SHP77 (cell line): Measurements from ENCODE around the gene SPEM3.
A peak's percentile ranks its signal among the peaks of the same experiment; 100 is the strongest.

Source experiments
- DNase-seq, 2 experiments: peaks; one replicate each; lab custom pipeline; 2025; lab: John Stamatoyannopoulos, UW

SPEM3 gene

DNA sequence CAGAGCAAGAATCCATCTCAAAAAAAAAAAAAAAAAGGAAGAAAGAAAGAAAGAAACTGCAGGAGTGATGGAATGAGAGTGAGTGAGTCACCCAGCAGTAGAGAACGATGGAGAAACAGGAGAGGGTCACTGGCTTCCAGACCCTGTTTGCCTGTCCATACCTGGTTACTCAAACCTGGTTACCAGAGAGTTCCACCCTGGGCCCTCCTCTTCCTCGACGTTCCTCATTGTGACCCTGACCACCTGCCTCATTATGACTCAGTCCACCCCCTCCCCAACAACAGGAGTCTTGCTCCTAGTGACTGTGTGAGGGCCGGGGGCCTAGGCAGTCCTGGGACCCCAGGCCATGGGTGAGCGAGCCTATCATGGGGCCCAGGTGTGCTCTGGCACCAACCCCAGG, at the start of gene SPEM3:
SPEM3 (plus strand) TSS at position 301 of the 400 bp plus-strand sequence; CDS start at position 347, 46 bp downstream.
- no peak for DNase-seq

DNA sequence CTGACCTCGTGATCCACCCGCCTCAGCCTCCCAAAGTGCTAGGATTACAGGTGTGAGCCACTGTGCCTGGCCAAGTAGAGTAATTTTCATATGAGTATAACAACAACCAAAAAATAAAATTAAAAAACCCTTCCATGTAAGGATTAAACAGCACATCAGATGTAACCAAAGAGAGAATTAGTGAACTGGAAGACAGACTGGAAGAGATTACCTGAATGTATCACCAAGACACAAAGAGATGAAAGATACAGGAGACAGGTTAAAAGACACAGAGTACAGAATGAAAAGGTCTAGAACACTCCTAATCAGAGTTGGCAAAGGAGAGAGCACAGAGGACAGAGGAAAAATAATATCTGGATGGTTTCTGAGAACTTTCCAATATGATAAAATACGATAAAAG, 49.5 kb upstream of the SPEM3 start:
- no peak for DNase-seq

DNA sequence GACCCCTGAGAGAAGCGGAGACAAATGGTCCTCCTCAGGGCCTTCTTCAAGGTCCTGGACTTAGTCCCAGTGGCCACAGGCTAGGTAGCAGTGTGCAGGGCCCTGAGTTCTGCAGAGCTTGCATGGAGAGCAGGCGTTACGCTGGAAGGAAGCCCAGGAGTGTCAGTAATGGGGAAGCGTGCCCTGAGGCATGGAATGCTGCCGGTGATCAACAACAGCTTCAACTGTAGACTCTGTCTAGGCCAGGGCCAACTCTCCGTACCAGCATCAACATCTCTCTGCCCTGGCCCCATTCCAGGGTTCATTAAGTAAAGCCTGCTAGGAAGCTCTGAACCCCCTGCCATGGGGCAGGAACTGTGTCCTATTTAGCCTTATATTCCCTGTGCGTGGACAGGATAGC, 48.3 kb upstream of the SPEM3 start:
- DNase-seq, result no peak

DNA sequence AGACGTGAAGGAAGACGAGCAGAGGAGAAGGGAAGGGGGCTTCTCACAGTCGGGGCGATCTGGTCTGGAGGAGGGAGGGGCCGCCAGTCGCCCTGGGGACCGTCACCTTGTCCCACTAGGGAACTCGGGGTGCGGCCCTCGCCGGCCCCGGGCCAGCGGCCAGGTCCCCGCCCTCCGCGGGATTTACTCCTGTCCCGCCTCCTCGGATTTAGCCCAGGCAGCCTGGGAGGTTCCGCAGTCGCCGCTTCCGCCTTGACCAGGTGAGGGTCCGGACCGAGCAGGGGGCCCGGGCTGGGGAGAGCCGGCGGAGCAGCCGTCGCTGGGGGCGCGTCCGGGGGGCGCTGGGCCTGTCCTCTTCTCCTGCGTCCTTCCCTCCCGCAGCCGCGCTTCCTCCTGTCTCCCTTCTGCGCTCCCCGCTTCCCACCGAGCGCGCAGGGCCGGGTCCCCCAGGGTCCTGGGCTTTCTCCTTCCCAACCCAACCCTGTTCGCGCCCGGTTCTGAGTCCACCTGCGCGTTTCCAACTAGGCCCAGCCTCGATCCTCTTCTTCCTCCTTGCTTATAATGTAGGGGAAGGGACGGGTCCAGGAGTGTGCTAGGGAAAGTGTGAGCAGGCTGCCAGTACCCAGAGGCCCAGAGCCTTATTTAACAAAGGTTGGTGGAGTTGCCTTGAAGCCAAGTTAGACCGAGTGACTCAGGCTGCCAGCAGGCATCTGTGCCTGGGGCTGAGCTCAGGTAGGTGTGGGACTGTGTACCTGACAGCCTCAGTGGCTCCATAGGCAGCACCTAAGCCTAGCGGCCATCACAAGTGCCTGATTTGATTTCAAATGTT, 47.6 kb upstream of the SPEM3 start, which contains the start of gene TNK1:
TNK1 (plus strand) TSS at position 235 of the 829 bp plus-strand sequence. CDS start 1,838 bp downstream, outside the sequence.
- no peak for DNase-seq

DNA sequence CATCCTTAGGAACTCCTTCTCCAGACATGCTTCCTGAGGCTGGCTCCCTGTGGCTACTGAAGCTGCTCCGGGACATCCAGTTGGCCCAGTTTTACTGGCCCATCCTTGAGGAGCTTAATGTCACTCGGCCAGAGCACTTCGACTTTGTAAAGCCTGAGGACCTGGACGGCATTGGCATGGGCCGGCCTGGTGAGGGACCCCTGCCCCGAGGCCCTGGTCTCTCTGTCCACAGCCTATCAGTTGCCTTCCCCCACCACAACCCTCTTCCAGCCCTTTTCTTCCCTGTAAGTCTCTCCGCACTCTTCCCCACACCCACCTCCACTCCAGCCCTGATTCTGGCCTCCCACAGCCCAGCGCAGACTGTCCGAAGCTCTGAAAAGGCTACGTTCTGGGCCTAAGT, 45.8 kb upstream of the SPEM3 start:
- DNase-seq, result no peak

DNA sequence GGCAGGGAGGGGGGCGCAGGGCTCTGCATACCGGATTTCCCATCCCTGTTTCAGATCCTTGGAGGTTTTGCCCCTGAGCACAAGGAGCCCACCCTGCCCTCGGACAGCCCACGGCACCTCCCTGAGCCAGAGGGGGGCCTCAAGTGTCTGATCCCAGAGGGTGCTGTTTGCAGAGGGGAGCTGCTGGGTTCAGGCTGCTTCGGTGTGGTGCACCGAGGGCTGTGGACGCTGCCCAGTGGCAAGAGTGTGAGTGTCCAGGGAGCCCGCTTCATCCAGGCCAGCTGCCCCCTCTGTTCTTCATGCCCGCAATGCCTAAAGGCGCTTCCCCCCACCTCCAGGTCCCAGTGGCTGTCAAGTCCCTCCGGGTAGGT, 45.3 kb upstream of the SPEM3 start:
- DNase-seq, result no peak

DNA sequence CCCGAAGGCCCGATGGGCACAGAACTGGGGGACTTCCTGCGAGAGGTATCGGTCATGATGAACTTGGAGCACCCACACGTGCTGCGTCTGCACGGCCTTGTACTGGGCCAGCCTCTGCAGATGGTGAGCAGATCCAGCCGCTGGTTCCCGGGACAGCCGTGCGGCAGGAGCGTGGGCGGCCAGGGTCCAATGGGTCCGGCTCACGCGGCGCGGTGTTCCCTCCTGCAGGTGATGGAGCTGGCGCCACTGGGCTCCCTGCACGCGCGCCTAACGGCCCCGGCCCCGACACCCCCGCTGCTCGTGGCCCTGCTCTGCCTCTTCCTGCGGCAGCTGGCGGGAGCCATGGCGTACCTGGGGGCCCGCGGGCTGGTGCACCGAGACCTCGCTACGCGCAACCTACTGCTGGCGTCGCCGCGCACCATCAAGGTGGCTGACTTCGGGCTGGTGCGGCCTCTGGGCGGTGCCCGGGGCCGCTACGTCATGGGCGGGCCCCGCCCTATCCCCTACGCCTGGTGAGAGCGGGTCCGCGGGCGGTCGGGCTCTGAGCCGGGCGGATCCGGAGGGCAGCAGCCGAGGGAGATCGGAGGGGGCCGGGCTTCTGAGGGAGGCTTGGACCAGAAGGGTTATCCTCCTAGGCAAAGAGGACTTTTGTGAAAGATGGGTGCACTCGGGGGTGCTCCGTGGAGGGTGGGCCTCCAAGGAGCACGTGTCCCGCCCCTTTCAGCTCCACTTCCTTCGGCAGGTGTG, 44.7 kb upstream of the SPEM3 start:
- no peak for DNase-seq

DNA sequence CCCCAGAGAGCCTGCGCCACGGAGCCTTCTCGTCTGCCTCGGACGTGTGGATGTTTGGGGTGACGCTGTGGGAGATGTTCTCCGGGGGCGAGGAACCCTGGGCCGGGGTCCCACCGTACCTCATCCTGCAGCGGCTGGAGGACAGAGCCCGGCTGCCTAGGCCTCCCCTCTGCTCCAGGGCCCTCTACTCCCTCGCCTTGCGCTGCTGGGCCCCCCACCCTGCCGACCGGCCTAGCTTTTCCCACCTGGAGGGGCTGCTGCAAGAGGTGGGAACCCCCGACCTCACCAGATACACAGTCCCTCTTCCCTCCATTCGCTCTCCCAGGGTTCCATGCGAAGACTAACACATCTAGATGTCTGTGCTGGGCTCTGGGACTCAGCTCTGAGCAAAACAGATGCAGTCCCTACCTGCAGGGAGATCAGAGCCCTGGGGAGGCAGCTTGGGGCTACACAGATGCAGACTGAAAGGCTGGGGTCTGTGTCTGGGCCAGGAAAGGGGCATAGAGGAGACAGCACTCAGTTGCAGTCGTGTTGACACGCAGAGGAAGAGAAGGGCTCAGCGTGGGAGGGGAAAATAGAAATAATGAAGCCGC, 44.1 kb upstream of the SPEM3 start:
- no peak for DNase-seq

DNA sequence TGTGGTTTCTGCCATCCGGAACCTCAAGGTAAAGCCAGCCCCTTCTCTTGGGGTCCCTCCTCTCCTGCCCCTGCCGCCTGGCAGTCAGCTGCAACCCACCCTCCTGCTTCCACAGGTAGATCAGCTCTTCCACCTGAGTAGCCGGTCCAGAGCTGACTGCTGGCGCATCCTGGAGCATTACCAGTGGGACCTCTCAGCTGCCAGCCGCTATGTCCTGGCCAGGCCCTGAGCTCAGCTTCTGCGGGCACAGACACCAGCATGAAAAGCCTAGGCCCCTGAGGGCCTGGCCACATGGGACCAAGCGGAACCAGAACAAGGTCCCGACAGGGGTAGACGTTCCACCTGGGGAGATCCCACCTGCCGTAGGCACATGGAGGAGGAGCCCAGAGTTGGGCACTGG, 39.8 kb upstream of the SPEM3 start:
- DNase-seq, result no peak

DNA sequence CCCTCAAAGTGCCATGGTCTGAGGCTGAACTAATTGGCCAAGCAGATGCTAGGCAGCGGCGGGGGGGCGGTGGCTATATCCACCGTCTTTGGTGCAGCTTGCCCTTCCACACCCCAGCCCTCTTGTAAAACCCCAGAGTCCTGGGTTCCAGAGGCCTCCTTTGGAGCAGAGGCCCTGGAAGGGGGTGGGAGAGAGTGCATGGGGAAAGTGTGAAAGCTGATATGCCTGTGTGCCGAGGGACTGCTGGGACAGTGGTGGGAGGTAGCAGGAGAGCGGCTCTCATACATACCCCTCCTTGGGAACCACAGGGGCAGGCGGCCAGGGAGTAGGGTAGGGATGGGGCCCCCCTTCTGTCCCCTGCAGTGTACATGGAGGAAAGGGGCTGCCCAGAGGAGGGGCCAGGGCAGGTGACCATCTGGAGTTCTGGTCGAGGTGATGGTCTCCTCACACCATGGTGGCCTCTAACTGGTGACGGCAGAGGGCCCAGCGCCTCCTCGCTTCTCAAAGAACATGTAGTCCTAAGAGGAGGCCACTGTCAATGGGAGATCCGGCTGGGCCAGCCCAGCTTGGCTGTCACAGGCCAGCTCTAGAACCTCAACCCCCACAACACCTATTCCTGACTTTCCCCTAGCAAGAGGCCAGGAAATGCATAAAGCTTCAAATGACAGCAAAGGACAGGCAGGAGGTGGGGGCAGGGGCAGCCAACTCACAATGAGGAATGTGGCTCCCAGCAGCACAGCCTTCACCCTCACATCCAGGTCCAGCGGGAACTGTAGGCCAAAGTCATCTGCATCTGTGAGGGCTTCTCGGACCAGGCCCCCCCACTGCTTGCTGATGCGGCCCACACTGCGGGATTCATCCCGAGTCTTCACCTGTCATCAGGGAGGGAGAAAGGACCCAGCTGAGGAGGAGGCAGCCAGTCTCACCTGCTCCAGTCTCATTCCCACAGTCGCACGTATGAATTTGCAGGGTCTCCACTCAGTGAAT, 38.4 kb upstream of the SPEM3 start:
- no peak for DNase-seq

DNA sequence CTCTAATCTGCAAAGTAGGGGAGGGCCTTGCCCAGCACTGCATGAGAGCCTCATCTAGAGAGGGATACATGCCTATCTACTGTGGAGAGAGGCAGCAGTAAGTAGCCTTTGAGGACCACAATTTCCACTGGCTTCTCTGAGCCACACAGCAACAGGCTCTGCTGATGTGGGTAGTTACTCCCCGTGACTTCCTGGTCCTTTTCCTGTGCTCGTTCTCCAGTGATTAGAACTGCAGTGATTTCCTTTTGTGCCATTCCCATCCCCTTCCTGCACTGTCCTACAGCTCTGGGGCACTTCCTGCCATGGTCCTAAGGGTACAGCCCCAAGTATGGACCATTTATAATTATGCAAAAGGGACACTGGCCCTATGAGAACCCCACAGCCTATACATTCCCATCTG, 37.4 kb upstream of the SPEM3 start:
- no peak for DNase-seq

DNA sequence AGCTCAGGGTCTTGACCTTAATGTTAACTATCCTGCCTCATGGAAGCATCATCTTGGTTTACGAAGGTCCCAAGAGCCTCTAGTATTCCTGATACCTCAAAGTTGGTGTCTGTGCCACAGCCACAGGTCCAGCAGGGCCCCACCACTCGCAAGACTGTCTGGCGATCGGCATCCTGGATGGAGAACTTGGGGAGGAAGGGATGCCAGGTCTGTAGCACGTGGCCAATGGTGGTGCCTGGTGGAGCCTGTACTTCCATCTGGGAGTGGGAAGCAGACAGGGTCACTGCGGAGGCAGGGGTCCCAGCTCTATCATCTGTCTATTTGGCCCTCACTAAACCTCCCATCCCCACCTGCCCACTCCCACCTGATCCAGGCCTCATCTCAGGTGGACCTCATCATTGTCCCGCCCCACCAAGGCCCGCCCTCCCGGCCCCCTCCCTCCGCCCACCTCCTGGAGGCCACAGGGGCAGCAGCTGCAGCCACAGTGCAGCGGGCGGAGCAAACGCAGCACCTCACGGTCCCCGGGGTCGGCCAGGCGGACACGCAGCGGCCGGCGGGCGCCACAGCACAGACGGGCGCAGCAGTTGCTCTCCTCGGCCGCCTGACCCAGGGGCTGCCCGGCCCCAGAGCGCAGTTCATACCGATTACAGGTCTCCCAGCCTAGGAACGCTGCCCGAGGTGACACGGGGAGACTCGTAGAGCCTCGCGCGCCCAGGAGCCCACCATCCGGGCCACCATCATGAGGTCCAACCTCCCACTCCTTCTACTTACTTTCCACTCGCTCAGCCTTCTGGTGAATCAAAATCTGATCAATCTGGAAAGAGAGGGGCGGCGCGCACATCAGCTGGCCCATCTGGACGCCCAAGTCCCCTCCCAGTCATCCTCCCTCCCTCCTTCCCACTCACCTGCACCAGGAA, 35.7 kb upstream of the SPEM3 start:
- DNase-seq, result no peak

DNA sequence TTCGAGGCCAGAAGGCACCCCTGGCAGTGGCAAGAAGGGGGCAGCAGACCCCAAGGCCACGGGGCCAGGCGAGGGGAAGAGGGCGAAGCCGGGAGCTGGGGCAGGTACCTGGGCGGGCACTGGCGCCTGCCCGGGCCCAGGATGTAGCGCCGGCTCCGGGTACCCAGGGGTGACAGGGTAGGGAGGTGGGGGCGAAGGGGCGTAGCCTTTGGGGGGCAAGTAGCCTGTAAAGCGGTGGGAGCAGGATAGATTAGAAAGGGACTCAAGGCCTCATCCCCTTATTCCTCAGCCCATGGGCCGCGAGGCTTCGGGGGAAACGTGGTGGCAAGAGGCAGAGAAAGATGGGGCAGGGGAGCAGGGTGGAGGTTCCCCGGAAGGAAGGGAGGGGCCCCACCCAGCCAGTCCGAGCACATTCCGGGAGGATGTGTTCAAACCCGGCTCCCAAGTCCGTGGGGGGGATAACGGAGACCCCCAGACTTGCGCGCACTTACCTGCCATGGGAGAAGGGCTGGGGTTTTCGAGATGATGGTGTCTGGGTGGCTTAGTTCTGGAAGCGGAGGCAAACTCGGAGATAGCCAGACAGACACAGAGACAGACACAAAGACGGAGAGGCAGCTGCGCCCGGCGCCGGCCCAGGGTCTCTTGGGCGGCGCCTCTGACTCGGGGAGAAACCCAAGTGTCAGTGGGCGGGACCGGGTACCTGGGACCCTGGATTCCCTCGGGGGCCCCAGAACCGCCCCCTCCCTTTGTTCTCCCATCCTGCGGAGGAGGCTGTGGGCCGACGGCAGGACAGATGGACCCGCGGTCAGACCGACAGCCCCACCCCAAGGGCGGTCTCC, 34.8 kb upstream of the SPEM3 start:
- peak; percentile 30 to 53 for DNase-seq

DNA sequence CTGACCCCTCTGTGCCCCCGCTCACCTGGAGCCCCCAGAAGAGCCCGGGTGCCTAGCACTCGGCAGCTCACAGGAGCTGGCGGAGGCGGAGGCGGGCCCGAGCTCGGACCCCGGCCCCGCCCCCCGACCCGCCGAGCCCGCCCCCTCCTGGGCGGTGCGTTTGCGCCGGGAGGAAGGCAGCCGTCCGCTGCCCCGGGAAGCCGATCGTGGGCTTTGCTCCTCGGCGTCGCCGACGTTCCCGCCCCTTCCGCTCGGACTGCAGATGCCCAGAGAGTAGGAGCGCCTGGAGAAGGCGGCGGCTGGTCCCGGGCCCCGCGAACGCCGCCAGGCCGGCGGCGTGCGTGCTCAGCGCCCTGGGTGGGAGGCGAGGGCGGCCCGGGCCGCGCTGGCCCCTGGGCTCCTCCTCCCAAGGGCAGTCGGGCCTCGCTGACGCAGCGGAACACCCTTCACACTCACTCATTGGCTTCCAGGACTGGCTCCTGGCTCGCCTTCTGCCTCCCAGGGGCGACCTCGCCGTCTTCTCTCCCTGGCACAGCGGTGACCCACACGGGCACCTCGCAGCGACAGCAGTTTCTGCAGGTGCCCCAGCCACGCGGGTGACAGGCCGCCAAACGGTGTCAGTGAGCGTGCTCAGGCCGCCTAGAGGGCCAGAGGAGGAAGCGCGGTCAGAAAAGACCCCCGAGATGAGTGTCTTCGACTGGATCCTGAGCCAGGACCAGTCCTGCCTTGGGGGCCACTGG, 34.0 kb upstream of the SPEM3 start, which contains the start of gene PLSCR3:
PLSCR3 (minus strand) TSS at position 74 of the 740 bp plus-strand sequence. CDS start 415 bp downstream, outside the sequence.
- DNase-seq, result peak; percentile 87 to 93

DNA sequence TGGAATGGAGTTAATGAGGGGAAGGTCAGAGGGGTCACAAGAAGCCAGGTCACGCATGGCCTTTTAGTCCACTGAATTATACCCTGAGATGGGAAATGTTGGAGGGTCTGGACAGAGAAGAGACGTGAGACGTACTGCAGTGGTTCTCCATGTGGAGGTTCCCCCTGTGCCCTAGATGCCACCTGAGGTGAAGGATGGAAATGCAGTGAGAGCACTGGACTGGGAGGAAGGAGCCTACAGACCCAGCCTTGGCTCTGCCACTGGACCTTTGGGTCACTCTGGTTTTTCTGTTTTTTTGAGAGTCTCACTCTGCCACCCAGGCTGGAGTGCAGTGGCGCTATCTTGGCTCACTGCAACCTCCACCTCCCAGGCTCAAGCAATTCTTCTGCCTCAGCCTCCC, 32.5 kb upstream of the SPEM3 start:
- no peak for DNase-seq

DNA sequence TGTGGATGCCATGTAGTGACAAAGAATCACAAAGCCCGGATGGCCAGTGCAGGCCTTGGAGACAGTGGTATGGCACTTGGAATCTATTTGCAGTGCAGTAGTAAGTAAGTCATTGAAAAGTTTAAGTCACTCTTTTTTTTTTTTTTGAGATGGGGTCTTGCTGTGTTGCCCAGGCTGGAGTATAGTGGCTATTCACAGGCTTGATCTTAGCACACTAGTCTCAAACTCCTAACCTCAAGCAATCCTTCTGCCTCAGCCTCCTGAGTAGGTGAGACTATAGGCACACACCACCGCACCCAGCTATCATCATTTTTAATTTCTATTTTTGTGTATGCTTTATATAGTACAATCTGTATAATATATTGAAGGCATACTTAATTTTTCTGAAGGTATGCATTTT, 30.0 kb upstream of the SPEM3 start:
- no peak for DNase-seq

DNA sequence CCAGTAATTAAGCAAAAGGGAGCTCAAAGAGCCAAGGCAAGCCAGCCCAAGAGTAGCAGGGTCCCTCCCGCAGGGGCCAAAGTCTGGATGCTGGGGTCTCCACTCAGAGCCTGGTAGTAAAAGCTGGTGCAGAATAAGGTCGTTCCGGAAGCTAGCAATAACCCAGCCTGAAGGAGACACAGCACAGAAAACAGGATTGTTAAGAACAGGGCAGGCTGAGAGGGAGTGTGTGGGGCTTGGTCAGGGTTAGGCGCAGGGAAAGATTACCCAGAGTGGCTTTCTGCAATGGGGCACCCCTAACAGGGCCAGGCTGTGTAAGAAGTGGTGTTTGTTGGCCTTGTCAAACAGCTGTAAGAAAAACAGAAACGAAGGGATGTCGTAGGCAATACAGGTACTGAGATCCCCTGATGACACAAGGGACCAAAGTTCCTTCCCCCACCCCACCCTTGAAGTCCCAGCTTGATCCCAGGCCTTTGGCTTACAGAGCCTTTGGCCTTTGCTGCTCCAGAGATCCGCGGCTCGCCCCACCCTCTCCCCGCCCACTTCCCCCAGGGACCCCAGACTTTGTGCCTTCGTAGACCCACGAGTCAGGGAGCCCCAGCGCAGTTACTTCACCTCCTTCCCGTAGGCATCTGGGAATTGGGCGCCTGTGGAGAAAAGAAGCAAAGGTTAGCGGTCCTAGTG, 25.5 kb upstream of the SPEM3 start:
- no peak for DNase-seq

DNA sequence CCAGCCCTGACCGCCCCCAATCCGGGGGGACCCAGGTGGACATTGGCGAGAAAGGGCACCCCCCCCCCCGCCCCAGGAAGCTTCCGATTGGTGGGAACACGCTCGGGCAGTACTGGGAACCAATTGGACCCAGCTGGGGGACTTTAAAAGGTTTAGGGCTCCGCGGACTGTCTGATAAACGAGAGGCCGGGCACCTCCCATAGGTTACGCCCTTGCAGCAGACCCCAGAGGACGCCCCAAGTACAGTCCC, 25.0 kb upstream of the SPEM3 start:
- DNase-seq, result peak; percentile 81 to 91
